HEK293 (cell line): ENCODE results near the gene C1QTNF4.

Experiments used
- GLIS1 ChIP-seq: fragments of 450-650 bp; formaldehyde crosslinking; IDR thresholded peaks from 2 replicates; pipeline ENCODE4 v1.5.1; 2016; ENCODE audit warnings: missing biosample characterization, missing genetic modification characterization
- HOXA7 ChIP-seq: sonication (generic); formaldehyde crosslinking; IDR thresholded peaks from 2 replicates; pipeline ENCODE4 v1.8.1; 2022; ENCODE audit warnings: missing genetic modification reagents, borderline replicate concordance
- KLF9 ChIP-seq: fragments of 450-650 bp; formaldehyde crosslinking; IDR thresholded peaks from 2 replicates; pipeline ENCODE4 v1.5.1; 2016; ENCODE audit warnings: missing biosample characterization, missing genetic modification characterization, low read depth
- REPIN1 ChIP-seq: fragments of 450-650 bp; formaldehyde crosslinking; IDR thresholded peaks from 2 replicates; pipeline ENCODE4 v1.5.1; 2017; ENCODE audit warnings: missing biosample characterization, missing genetic modification characterization, low read depth
- ZFHX2 ChIP-seq: fragments of 450-650 bp; formaldehyde crosslinking; conservative IDR thresholded peaks from 2 replicates; pipeline ENCODE4 v1.5.1; 2016; ENCODE audit warnings: missing biosample characterization, missing genetic modification characterization
- ZNF132 ChIP-seq: fragments of 450-650 bp; formaldehyde crosslinking; IDR thresholded peaks from 2 replicates; pipeline ENCODE4 v1.5.1; 2017; ENCODE audit warnings: missing biosample characterization, missing genetic modification characterization, borderline replicate concordance
- ZNF211 ChIP-seq: fragments of 450-650 bp; formaldehyde crosslinking; IDR thresholded peaks from 2 replicates; pipeline ENCODE4 v1.5.1; 2016; ENCODE audit warnings: low read depth, missing biosample characterization, missing genetic modification characterization
- ZNF248 ChIP-seq: fragments of 450-650 bp; formaldehyde crosslinking; IDR thresholded peaks from 2 replicates; pipeline ENCODE4 v1.5.1; 2017; ENCODE audit warnings: missing biosample characterization, missing genetic modification characterization
- ZNF311 ChIP-seq: fragments of 450-650 bp; formaldehyde crosslinking; IDR thresholded peaks from 2 replicates; pipeline ENCODE4 v1.5.1; 2017; ENCODE audit warnings: missing biosample characterization, missing genetic modification characterization, borderline replicate concordance
- ZNF473 ChIP-seq: fragments of 450-650 bp; formaldehyde crosslinking; IDR thresholded peaks from 2 replicates; pipeline ENCODE4 v1.5.1; 2017; ENCODE audit warnings: missing biosample characterization, missing genetic modification characterization
- ZNF514 ChIP-seq: fragments of 450-650 bp; formaldehyde crosslinking; IDR thresholded peaks from 2 replicates; pipeline ENCODE4 v1.5.1; 2016; ENCODE audit warnings: missing biosample characterization, missing genetic modification characterization
- ZNF610 ChIP-seq: fragments of 450-650 bp; formaldehyde crosslinking; IDR thresholded peaks from 2 replicates; pipeline ENCODE4 v1.5.1; 2016; ENCODE audit warnings: missing biosample characterization, missing genetic modification characterization, borderline replicate concordance
- ZNF791 ChIP-seq: fragments of 450-650 bp; formaldehyde crosslinking; IDR thresholded peaks from 2 replicates; pipeline ENCODE4 v1.5.1; 2016; ENCODE audit warnings: missing biosample characterization, missing genetic modification characterization
- TF ChIP-seq, protein P1 (sequence below): sonication (generic); formaldehyde crosslinking; IDR thresholded peaks from 2 replicates; pipeline ENCODE4 v1.8.1; 2022; ENCODE audit warnings: mild to moderate bottlenecking, moderate library complexity, missing genetic modification reagents
- TF ChIP-seq, protein P2 (sequence below): fragments of 450-650 bp; formaldehyde crosslinking; IDR thresholded peaks from 2 replicates; pipeline ENCODE4 v1.5.1; 2016; ENCODE audit warnings: missing biosample characterization, missing genetic modification characterization, borderline replicate concordance
- TF ChIP-seq, protein P3 (sequence below): fragments of 450-650 bp; formaldehyde crosslinking; IDR thresholded peaks from 2 replicates; pipeline ENCODE4 v1.5.1; 2017; ENCODE audit warnings: missing biosample characterization, missing genetic modification characterization
- TF ChIP-seq, protein P4 (sequence below): fragments of 450-650 bp; formaldehyde crosslinking; IDR thresholded peaks from 2 replicates; pipeline ENCODE4 v1.5.1; 2016; ENCODE audit warnings: missing biosample characterization, missing genetic modification characterization
- TF ChIP-seq, protein P5 (sequence below): fragments of 450-650 bp; formaldehyde crosslinking; optimal IDR thresholded peaks from 2 replicates; pipeline ENCODE3; 2016; ENCODE audit warnings: missing biosample characterization, mild to moderate bottlenecking, missing genetic modification characterization
- TF ChIP-seq, protein P6 (sequence below): fragments of 450-650 bp; formaldehyde crosslinking; IDR thresholded peaks from 2 replicates; pipeline ENCODE4 v1.5.1; 2016; ENCODE audit warnings: missing biosample characterization, missing genetic modification characterization, low read depth
- TF ChIP-seq, protein P7 (sequence below): fragments of 450-650 bp; formaldehyde crosslinking; IDR thresholded peaks from 2 replicates; pipeline ENCODE4 v1.5.1; 2016; ENCODE audit warnings: missing biosample characterization, missing genetic modification characterization
- TF ChIP-seq, protein P8 (sequence below): fragments of 450-650 bp; formaldehyde crosslinking; IDR thresholded peaks from 2 replicates; pipeline ENCODE4 v1.5.1; 2016; ENCODE audit warnings: missing biosample characterization, missing genetic modification characterization

C1QTNF4 gene

DNA sequence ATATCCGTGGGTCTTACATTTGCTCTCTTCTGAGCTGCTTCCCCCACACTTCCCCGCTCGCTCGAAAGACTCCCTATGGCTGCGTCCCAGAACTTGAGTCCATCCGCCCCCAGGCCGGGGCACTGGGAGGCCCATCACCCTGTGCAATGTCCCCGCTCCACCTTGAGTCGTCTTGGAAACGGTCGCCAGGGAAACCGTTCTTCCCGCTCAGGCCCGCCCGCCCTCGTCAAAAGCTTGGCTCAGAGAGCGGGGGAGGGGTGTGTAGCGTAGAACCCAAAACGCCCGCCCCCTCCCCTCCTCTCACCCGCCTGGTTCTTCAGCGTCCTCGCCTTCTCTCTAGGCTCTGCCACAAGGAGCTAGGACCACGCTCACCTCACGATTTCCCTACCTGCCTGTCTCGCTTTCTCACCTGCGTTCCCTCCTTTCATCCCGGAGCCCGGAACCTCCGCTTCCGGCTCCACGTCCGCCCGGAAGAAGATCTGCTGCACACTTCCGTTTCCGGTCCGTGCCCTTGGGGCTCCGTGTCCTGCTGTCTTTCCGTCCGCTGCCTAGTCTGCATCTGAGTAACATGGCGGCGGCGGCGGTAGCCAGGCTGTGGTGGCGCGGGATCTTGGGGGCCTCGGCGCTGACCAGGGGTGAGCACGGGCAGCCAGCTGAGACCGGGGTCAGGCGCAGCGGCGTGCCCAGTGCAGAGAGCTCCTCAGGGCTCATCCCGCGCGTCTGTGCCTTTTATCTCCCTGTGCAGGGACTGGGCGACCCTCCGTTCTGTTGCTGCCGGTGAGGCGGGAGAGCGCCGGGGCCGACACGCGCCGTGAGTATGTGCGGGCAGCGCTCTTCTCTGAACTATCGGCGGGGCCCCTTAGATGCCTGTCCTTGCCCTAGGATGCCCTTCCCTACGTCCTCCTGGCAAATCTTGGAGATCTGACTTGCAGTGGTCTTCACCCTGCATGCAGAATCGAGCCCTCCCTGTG is 15.4 kb downstream of the C1QTNF4 start, which contains the start of the genes KBTBD4 and NDUFS3 (continued):
- TF ChIP-seq KLF9 (tag by site-specific recombination) (peak; percentile 93), ZNF248 (tag by site-specific recombination) (no peak), HOXA7 (CRISPR knock-in tag) (no peak), ZNF610 (tag by site-specific recombination) (peak; percentile 75; the same call in 1 of the 2 replicates), ZNF211 (tag by site-specific recombination) (no peak), ZNF132 (tag by site-specific recombination) (no peak), ZNF514 (no peak), ZNF791 (tag by site-specific recombination) (no peak), REPIN1 (peak; percentile 99), ZNF311 (tag by site-specific recombination) (no peak), ZFHX2 (tag by site-specific recombination) (peak; percentile 94), GLIS1 (peak; percentile 79; the same call in 1 of the 2 replicates), ZNF473 (no peak)
- TF ChIP-seq, protein P1, sequence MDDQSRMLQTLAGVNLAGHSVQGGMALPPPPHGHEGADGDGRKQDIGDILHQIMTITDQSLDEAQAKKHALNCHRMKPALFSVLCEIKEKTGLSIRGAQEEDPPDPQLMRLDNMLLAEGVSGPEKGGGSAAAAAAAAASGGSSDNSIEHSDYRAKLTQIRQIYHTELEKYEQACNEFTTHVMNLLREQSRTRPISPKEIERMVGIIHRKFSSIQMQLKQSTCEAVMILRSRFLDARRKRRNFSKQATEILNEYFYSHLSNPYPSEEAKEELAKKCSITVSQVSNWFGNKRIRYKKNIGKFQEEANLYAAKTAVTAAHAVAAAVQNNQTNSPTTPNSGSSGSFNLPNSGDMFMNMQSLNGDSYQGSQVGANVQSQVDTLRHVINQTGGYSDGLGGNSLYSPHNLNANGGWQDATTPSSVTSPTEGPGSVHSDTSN (CRISPR knock-in tag), result peak; percentile 88
- TF ChIP-seq, protein P2, sequence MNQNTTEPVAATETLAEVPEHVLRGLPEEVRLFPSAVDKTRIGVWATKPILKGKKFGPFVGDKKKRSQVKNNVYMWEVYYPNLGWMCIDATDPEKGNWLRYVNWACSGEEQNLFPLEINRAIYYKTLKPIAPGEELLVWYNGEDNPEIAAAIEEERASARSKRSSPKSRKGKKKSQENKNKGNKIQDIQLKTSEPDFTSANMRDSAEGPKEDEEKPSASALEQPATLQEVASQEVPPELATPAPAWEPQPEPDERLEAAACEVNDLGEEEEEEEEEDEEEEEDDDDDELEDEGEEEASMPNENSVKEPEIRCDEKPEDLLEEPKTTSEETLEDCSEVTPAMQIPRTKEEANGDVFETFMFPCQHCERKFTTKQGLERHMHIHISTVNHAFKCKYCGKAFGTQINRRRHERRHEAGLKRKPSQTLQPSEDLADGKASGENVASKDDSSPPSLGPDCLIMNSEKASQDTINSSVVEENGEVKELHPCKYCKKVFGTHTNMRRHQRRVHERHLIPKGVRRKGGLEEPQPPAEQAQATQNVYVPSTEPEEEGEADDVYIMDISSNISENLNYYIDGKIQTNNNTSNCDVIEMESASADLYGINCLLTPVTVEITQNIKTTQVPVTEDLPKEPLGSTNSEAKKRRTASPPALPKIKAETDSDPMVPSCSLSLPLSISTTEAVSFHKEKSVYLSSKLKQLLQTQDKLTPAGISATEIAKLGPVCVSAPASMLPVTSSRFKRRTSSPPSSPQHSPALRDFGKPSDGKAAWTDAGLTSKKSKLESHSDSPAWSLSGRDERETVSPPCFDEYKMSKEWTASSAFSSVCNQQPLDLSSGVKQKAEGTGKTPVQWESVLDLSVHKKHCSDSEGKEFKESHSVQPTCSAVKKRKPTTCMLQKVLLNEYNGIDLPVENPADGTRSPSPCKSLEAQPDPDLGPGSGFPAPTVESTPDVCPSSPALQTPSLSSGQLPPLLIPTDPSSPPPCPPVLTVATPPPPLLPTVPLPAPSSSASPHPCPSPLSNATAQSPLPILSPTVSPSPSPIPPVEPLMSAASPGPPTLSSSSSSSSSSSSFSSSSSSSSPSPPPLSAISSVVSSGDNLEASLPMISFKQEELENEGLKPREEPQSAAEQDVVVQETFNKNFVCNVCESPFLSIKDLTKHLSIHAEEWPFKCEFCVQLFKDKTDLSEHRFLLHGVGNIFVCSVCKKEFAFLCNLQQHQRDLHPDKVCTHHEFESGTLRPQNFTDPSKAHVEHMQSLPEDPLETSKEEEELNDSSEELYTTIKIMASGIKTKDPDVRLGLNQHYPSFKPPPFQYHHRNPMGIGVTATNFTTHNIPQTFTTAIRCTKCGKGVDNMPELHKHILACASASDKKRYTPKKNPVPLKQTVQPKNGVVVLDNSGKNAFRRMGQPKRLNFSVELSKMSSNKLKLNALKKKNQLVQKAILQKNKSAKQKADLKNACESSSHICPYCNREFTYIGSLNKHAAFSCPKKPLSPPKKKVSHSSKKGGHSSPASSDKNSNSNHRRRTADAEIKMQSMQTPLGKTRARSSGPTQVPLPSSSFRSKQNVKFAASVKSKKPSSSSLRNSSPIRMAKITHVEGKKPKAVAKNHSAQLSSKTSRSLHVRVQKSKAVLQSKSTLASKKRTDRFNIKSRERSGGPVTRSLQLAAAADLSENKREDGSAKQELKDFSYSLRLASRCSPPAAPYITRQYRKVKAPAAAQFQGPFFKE (tag by site-specific recombination), result peak; percentile 89; the same call in 1 of the 2 replicates
- TF ChIP-seq, protein P3, sequence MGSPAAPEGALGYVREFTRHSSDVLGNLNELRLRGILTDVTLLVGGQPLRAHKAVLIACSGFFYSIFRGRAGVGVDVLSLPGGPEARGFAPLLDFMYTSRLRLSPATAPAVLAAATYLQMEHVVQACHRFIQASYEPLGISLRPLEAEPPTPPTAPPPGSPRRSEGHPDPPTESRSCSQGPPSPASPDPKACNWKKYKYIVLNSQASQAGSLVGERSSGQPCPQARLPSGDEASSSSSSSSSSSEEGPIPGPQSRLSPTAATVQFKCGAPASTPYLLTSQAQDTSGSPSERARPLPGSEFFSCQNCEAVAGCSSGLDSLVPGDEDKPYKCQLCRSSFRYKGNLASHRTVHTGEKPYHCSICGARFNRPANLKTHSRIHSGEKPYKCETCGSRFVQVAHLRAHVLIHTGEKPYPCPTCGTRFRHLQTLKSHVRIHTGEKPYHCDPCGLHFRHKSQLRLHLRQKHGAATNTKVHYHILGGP (tag by site-specific recombination), result 0 out of 2 replicates have a peak, but pooled peaks have one; percentile 25
- TF ChIP-seq, protein P4, sequence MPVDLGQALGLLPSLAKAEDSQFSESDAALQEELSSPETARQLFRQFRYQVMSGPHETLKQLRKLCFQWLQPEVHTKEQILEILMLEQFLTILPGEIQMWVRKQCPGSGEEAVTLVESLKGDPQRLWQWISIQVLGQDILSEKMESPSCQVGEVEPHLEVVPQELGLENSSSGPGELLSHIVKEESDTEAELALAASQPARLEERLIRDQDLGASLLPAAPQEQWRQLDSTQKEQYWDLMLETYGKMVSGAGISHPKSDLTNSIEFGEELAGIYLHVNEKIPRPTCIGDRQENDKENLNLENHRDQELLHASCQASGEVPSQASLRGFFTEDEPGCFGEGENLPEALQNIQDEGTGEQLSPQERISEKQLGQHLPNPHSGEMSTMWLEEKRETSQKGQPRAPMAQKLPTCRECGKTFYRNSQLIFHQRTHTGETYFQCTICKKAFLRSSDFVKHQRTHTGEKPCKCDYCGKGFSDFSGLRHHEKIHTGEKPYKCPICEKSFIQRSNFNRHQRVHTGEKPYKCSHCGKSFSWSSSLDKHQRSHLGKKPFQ (tag by site-specific recombination), result peak; percentile 52
- TF ChIP-seq, protein P5, sequence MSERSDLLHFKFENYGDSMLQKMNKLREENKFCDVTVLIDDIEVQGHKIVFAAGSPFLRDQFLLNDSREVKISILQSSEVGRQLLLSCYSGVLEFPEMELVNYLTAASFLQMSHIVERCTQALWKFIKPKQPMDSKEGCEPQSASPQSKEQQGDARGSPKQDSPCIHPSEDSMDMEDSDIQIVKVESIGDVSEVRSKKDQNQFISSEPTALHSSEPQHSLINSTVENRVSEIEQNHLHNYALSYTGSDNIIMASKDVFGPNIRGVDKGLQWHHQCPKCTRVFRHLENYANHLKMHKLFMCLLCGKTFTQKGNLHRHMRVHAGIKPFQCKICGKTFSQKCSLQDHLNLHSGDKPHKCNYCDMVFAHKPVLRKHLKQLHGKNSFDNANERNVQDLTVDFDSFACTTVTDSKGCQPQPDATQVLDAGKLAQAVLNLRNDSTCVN (tag by site-specific recombination), result peak; percentile 57
- TF ChIP-seq, protein P6, sequence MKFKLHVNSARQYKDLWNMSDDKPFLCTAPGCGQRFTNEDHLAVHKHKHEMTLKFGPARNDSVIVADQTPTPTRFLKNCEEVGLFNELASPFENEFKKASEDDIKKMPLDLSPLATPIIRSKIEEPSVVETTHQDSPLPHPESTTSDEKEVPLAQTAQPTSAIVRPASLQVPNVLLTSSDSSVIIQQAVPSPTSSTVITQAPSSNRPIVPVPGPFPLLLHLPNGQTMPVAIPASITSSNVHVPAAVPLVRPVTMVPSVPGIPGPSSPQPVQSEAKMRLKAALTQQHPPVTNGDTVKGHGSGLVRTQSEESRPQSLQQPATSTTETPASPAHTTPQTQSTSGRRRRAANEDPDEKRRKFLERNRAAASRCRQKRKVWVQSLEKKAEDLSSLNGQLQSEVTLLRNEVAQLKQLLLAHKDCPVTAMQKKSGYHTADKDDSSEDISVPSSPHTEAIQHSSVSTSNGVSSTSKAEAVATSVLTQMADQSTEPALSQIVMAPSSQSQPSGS (tag by site-specific recombination), result no peak
- TF ChIP-seq, protein P7, sequence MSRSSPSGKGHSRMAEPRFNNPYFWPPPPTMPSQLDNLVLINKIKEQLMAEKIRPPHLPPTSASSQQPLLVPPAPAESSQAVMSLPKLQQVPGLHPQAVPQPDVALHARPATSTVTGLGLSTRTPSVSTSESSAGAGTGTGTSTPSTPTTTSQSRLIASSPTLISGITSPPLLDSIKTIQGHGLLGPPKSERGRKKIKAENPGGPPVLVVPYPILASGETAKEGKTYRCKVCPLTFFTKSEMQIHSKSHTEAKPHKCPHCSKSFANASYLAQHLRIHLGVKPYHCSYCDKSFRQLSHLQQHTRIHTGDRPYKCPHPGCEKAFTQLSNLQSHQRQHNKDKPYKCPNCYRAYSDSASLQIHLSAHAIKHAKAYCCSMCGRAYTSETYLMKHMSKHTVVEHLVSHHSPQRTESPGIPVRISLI (tag by site-specific recombination), result 0 out of 2 replicates have a peak, but pooled peaks have one; percentile 51
- TF ChIP-seq, protein P8, sequence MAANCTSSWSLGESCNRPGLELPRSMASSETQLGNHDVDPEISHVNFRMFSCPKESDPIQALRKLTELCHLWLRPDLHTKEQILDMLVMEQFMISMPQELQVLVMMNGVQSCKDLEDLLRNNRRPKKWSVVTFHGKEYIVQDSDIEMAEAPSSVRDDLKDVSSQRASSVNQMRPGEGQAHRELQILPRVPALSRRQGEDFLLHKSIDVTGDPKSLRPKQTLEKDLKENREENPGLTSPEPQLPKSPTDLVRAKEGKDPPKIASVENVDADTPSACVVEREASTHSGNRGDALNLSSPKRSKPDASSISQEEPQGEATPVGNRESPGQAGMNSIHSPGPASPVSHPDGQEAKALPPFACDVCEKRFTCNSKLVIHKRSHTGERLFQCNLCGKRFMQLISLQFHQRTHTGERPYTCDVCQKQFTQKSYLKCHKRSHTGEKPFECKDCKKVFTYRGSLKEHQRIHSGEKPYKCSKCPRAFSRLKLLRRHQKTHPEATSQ, result peak; percentile 96
